GM23248 (cell line): ENCODE results near the gene ZNF438. TPM values are rescaled to one million over a fixed set of nuclear protein-coding genes. Genes with fewer than 3 reads are reported as not detected.

Experiments used
- DNase-seq: peaks from one replicate; pipeline ENCODE4 v3.0.0-alpha.2; 2015
- H2AFZ ChIP-seq: fragments of 200-600 bp; sonication (generic); 2 replicates; pipeline ENCODE4 v1.6.1; 2016; ENCODE audit warnings: antibody characterized with exemption
- H3F3A ChIP-seq: fragments of 200-600 bp; sonication (generic); 2 replicates; pipeline ENCODE4 v1.6.1; 2016; ENCODE audit warnings: mild to moderate bottlenecking, antibody characterized with exemption, mixed run types; ENCODE audit not compliant: insufficient read depth
- H3K27ac ChIP-seq: fragments of 200-600 bp; sonication (generic); 2 replicates; pipeline ENCODE4 v1.5.1; 2016; ENCODE audit warnings: mild to moderate bottlenecking
- H3K27me3 ChIP-seq: fragments of 200-600 bp; sonication (generic); replicated peaks from 2 replicates; pipeline ENCODE4 v1.6.1; 2016; ENCODE audit warnings: mild to moderate bottlenecking; ENCODE audit not compliant: insufficient read depth
- H3K36me3 ChIP-seq: fragments of 200-600 bp; sonication (generic); 2 replicates; pipeline ENCODE4 v1.6.1; 2016; ENCODE audit warnings: low read depth, mild to moderate bottlenecking
- H3K4me1 ChIP-seq: fragments of 200-600 bp; sonication (generic); 2 replicates; pipeline ENCODE4 v1.6.1; 2016; ENCODE audit warnings: mild to moderate bottlenecking; ENCODE audit not compliant: insufficient read depth
- H3K4me2 ChIP-seq: fragments of 200-600 bp; sonication (generic); one replicate; pipeline ENCODE4 v1.6.1; 2016; ENCODE audit warnings: mild to moderate bottlenecking; ENCODE audit not compliant: unreplicated experiment
- H3K4me3 ChIP-seq: fragments of 200-600 bp; sonication (generic); 2 replicates; pipeline ENCODE4 v1.5.1; 2016; ENCODE audit warnings: mild to moderate bottlenecking
- H3K79me2 ChIP-seq: fragments of 200-600 bp; sonication (generic); 2 replicates; pipeline ENCODE4 v1.6.1; 2016; ENCODE audit warnings: mild to moderate bottlenecking; ENCODE audit not compliant: insufficient read depth
- H3K9ac ChIP-seq: fragments of 200-600 bp; sonication (generic); 2 replicates; pipeline ENCODE4 v1.6.1; 2016; ENCODE audit warnings: mild to moderate bottlenecking
- H3K9me2 ChIP-seq: fragments of 200-600 bp; sonication (generic); 2 replicates; pipeline ENCODE4 v1.6.1; 2016; ENCODE audit warnings: mixed run types, mild to moderate bottlenecking, moderate library complexity; ENCODE audit not compliant: insufficient read depth
- H3K9me3 ChIP-seq: fragments of 200-600 bp; sonication (generic); one replicate; pipeline ENCODE4 v1.6.1; 2017; ENCODE audit warnings: low read depth
- H4K20me1 ChIP-seq: fragments of 200-600 bp; sonication (generic); 2 replicates; pipeline ENCODE4 v1.6.0; 2016; ENCODE audit not compliant: insufficient read depth
- EZH2 ChIP-seq: fragments of 200-600 bp; sonication (generic); IDR thresholded peaks from 2 replicates; pipeline ENCODE4 v1.6.1; 2018; ENCODE audit warnings: antibody characterized with exemption, mild to moderate bottlenecking; ENCODE audit not compliant: insufficient read depth, poor library complexity, severe bottlenecking
- EZH2phosphoT487 ChIP-seq: fragments of 200-600 bp; sonication (generic); IDR thresholded peaks from 2 replicates; pipeline ENCODE4 v1.6.1; 2018; ENCODE audit warnings: antibody characterized with exemption, moderate library complexity, mild to moderate bottlenecking, low read depth; ENCODE audit not compliant: insufficient read depth
- WGBS, 2 experiments: methylation state at CpG; one replicate each; pipeline ENCODE4 v1.1.6; 2015 to 2017; ENCODE audit warnings: low lambda C conversion rate in 2 of 2, low coverage in 1 of 2; ENCODE audit errors: missing lambda C conversion rate in 2 of 2; 5-methylcytosine and 5-hydroxymethylcytosine counted together
- in situ Hi-C: fragments of 300-500 bp; cut with MboI; formaldehyde crosslinking; loops from 2 replicates; pipeline ENCODE4 v1.15.0; 2020
- polyA plus RNA-seq: library from polyadenylated mRNA; unstranded; fragments of >200 nt; fragmentation: Nextera tagmentation; extraction: Ambion mirVana; gene quantifications from 2 replicates; pipeline ENCODE4 v1.2.1, GENCODE V29; 2016
- total RNA-seq: library from RNA; depleted of rRNA; stranded (reverse); fragments of >200 nt; shearing (Covaris generic); gene quantifications from 2 replicates; pipeline ENCODE4 v1.2.3, GENCODE V29; 2014

Gene ZNF438
- total and polyA plus RNA-seq, 2 experiments from 2014 or later, result 2.9 to 4.1 TPM

DNA sequence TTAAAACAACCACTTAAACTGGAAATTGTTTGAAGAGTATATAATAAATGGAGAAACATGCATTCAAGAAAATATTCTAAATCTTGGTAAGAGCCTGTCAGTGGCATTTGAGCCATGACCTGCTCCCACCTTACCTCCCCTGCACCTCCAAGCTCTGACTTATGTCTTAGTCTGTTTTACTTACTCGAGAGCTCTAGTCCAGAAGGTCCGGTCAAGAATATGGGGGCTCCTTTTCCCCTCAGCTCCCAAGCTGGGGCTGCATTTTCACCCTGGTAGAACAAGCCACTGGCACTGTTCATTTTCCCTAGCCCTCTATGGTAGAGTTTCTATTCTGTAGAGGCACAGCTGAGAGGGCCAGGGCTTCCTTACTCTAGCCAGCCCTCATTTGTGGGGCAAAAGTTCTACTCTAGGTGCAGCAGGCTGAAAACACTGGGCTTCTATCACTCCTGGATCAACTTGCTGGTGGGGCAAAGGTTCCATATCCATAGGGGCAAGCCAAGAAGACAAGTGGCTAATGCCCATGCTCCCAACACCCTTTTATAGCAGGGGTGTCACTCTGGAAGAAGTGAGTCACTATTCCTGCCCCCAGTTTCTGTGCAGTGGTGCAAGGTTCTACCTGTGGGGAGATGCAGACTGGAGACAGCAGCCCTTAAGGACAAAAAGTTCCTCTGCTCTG is 40.6 kb downstream of the ZNF438 start:
- H3K4me2 ChIP-seq, result no peak overlapping the region
- TF ChIP-seq EZH2phosphoT487 (no peak), EZH2 (no peak)
- no peaks in the 10 kb centered on the region for H3K27me3 ChIP-seq
- 97% methylated on average over 2 of the region's 2 CpGs for WGBS, 2 experiments
- no peaks in the 10 kb centered on the region for H3K9me2 ChIP-seq
- no peaks in the 10 kb centered on the region for H3K36me3 ChIP-seq
- H4K20me1 ChIP-seq, result no peaks in the 10 kb centered on the region
- no peak overlapping the region for H3K27ac ChIP-seq
- peaks cover 10% of the 10 kb centered on the region for H3F3A ChIP-seq
- no peak overlapping the region for H3K9ac ChIP-seq
- H3K79me2 ChIP-seq, result peaks cover 15% of the 10 kb centered on the region; the same call in 1 of the 2 replicates
- in situ Hi-C loops, result no loop called here
- no peak overlapping the region for H2AFZ ChIP-seq
- no peaks in the 10 kb centered on the region for H3K9me3 ChIP-seq
- H3K4me1 ChIP-seq, result peaks cover 15% of the 10 kb centered on the region
- no peak overlapping the region for H3K4me3 ChIP-seq
- DNase-seq, result no peak

DNA sequence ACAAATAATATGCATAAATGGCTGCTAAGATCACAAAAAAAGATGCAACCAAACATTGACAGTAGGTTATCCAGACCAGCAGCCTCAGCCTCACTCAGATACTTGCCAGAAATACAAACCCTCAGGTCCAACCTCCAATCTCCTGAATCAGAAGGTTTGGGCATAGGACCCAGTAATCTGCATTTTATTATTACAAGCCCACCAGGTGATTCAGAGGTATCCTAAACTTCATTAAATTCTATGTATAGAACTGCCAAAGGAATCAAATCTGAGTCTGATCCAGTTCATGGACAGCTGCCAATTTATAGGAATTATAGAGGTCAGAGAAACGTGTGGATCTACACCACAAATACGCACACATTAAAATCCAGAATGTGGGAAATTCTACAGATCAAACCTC is 41.3 kb downstream of the ZNF438 start:
- peaks cover 17% of the 10 kb centered on the region for H3F3A ChIP-seq
- TF ChIP-seq EZH2phosphoT487 (no peak), EZH2 (no peak)
- H3K36me3 ChIP-seq, result no peaks in the 10 kb centered on the region
- no peak overlapping the region for H3K4me2 ChIP-seq
- no peak overlapping the region for H3K9ac ChIP-seq
- H3K4me3 ChIP-seq, result no peak overlapping the region
- H3K79me2 ChIP-seq, result peaks cover 8% of the 10 kb centered on the region; the same call in 1 of the 2 replicates
- H3K4me1 ChIP-seq, result peaks cover 22% of the 10 kb centered on the region
- H4K20me1 ChIP-seq, result no peaks in the 10 kb centered on the region
- WGBS, 2 experiments, result 71 to 76% methylated on average over 2 of the region's 2 CpGs
- no peak overlapping the region for H2AFZ ChIP-seq
- no peaks in the 10 kb centered on the region for H3K9me2 ChIP-seq
- H3K9me3 ChIP-seq, result no peaks in the 10 kb centered on the region
- DNase-seq, result no peak
- in situ Hi-C loops, result no loop called here
- no peaks in the 10 kb centered on the region for H3K27me3 ChIP-seq
- no peak overlapping the region for H3K27ac ChIP-seq

- Histone ChIP-seq H3K4me1 (peaks cover 36% of the 10 kb centered on the region), H3K4me2 (peak overlapping the region; percentile 8), H4K20me1 (no peaks in the 10 kb centered on the region), H3K9me3 (no peaks in the 10 kb centered on the region), H3K36me3 (no peaks in the 10 kb centered on the region), H3F3A (peaks cover 30% of the 10 kb centered on the region), H3K9ac (no peak overlapping the region), H3K27ac (0 out of 2 replicates have a peak overlapping the region, but pooled peaks have one; percentile 2), H3K79me2 (no peaks in the 10 kb centered on the region), H2AFZ (no peak overlapping the region), H3K27me3 (no peaks in the 10 kb centered on the region), H3K4me3 (no peak overlapping the region), H3K9me2 (no peaks in the 10 kb centered on the region)
- WGBS, 2 experiments, result 73 to 79% methylated on average over 1 of the region's 1 CpG
- in situ Hi-C loops, result no loop called here
- TF ChIP-seq EZH2phosphoT487 (no peak), EZH2 (no peak)
- no peak for DNase-seq
Measured at GRCh38 chr10:30988831-30989435, 42.7 kb downstream of the ZNF438 start.

DNA sequence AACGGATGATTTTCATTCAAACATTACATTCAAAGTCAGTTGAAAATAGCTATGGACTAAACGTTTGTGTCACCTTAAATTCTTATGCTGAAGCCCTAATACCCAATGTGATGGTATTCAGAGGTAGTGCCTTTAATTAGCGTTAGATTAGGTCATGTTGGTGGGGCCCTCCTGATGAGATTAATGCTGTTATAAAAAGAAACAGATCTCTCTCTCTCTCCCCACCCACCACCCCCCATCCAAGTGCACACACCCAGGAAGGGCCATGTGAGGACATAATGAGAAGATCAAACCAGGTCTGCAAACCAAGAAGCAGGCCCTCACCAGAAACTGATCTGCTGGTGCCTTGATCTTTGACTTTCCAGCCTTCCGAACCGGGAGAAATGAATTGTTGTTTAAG is 44.2 kb downstream of the ZNF438 start:
- H3K27me3 ChIP-seq, result no peaks in the 10 kb centered on the region
- 55 to 65% methylated on average over 5 of the region's 5 CpGs for WGBS, 2 experiments
- H3K36me3 ChIP-seq, result no peaks in the 10 kb centered on the region
- H3K27ac ChIP-seq, result no peak overlapping the region
- peaks cover 33% of the 10 kb centered on the region for H3F3A ChIP-seq
- 0 out of 2 replicates have a peak, but pooled peaks cover 4% of the 10 kb centered on the region for H3K79me2 ChIP-seq
- in situ Hi-C loops, result no loop called here
- H4K20me1 ChIP-seq, result no peaks in the 10 kb centered on the region
- H3K4me1 ChIP-seq, result peaks cover 42% of the 10 kb centered on the region
- DNase-seq, result no peak
- TF ChIP-seq EZH2 (no peak), EZH2phosphoT487 (no peak)
- H3K4me2 ChIP-seq, result no peak overlapping the region
- H3K9ac ChIP-seq, result no peak overlapping the region
- no peaks in the 10 kb centered on the region for H3K9me3 ChIP-seq
- H3K9me2 ChIP-seq, result no peaks in the 10 kb centered on the region
- no peak overlapping the region for H2AFZ ChIP-seq
- H3K4me3 ChIP-seq, result no peak overlapping the region
